Activated gamma-delta T cell treated with Interleukin-2 at 50 U/mL for 16 hours (primary cell): Measurements from ENCODE around the gene PRDM16.

Experiments
- DNase-seq: peaks from one replicate; pipeline ENCODE4 v3.0.0-alpha.2; 2020

The PRDM16 gene

DNA sequence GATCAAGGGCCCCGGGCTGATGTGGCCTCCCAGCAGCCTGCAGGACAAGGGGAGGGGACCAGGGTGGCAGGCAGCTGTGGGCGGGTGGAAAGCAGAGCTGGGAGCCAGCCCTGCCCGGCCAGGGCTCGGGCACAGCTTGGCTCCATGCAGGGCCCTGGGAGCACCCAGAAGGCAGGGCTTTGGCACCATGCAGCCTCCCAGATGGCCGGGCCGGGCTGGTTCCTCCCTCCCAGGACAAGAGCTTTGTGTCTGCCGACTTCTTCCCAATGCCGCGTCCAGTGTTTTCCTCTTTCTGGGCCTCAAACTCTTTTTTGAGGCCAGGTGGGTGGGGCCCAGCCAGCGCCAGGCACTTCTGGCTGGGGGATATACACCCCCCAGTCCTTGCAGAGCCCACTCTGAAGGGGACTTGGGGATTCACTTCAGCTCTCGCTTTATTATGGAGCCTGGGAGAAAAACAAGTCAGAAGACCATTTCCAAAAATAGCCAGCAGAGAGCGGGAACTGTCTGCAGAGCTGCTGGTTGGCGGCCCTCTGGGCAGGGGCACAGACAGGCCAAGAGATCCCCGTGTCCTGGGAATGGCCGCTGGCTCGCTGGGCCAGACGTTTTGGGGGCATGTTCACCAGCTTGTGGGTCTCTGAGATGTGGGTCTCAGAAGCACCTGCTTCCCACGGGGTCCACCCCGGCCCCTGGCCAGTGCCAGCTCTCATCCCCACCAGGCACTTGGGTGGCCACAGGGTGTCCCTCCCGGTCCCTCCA lies 281.7 kb downstream of the PRDM16 start:
- no peak for DNase-seq

DNA sequence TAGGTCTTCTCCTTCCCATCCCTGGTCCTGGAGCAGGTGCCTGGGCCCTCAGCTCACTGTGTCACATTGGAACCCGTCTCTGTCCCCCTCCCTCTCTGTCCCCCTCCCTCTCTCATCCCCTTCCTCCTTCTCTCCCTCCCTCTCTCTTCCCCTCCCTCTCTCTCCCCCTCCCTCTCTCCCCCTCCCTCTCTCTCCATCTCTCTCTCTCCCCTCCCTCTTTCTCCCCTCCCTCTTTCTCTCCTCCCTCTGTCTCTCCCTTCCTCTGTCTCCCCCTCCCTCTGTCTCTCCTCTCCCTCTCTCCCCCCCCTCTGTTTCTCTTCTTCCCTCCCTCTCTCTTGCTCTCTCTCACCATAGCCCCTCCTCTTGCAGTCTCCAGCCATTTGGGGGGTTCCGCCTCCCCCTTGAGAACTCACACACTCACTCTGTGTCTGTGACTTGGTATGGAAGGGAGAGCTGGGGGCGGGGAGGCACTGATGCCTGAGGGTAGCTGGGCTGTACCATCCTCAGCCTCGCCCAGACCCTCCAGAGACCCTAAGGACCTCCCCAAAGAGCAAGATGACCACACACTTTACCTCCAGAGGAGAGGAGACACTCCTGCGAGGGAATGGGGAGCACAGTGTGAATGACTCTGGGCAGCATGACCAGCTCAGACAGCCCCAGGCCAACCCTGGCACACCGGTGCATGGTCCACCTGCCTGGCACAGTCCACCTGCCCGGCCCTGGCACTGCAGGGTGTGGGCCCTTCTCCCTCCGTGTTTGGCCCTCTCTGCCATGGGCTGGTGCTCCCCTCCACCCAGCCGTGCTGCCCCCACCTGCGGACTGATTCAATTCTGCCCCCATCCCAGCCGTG lies 282.7 kb downstream of the PRDM16 start:
- no peak for DNase-seq

DNA sequence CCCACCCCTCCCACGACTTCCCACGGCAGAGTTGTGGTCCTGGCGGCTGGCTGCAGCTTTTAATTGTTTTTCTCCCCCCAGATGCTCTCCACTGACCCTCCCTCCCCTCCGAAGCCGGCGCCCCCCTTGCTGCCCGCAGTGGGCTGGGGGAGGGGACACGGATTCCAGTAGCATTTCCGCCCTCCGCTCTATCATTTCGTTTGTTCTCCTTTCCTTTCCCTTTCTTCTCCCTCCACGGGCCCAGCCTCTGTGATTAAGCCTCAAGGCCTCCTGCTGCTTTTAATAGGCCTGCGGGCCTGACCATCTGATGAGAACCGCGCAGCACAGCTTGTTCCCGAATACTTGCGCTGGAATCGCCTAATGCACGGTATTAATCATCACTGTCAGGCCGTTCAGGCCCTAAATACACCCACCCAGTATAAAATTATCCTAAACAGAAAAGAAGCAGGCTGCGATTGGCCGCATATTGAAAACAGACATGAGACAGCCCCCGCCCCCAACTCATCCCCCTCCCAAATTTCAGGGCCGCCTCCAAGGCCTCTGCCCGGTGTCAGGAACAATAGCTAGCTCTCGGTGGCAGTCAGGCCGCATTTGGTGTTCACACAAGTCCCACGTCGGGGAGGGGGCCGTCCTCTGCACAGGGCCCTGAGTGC lies 283.4 kb downstream of the PRDM16 start:
- no peak for DNase-seq

DNA sequence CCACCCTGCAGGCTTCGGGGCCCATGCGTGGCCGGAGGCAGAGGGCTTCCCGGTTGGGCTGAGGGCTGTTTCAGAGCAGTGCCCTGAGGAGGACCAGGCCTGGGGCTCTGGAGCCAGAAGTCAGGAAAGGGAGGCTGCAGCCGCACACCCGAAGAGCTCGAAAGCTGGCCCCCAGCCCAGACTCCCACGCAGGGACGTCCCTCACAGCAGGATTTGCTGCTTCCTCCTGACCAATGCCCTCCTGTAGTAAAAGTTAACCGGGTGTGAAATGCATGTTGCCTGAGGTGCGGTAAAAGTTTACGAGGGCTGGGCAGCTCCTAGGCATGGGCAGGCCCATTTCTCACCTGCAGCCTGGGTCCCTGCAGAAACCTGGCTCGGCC lies 283.9 kb downstream of the PRDM16 start:
- no peak for DNase-seq

DNA sequence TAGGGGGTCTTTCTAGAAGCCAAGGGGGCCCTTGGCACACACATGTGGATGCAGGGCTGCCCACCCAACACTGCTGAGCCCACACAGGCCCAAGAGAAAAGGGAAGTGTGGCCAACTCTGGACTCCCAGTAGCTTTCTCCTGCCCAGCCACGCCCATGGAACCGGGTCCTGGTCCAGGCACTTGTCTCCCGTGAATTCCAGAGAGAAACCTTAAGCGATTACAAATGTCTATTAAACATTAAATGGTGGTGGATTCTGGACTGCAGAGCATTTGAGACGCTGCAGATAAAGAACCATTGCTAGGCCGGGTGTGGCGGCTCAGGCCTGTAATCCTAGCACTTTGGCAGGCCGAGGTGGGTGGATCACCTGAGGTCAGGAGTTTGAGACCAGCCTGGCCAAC lies 284.9 kb downstream of the PRDM16 start:
- DNase-seq = no peak

DNA sequence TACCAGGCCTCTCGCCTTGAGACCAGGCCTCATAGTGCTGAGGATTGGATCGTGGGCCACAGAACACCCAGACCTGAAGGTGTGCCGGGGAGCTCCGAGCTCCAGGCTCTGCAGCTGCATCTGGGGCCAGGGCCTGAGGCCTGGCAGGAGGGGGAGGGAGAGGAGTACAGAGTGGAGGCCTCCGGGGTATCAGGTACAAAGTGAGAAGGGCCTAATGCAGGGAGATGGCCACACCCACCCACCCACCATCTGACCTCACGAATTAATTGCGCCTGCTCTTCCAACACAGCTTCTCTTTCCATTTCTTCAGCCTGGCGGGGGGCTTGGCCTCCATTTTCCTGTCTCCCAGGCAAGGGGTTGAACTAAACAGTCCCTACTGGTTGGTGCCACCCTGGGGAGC lies 286.1 kb downstream of the PRDM16 start:
- no peak for DNase-seq

DNA sequence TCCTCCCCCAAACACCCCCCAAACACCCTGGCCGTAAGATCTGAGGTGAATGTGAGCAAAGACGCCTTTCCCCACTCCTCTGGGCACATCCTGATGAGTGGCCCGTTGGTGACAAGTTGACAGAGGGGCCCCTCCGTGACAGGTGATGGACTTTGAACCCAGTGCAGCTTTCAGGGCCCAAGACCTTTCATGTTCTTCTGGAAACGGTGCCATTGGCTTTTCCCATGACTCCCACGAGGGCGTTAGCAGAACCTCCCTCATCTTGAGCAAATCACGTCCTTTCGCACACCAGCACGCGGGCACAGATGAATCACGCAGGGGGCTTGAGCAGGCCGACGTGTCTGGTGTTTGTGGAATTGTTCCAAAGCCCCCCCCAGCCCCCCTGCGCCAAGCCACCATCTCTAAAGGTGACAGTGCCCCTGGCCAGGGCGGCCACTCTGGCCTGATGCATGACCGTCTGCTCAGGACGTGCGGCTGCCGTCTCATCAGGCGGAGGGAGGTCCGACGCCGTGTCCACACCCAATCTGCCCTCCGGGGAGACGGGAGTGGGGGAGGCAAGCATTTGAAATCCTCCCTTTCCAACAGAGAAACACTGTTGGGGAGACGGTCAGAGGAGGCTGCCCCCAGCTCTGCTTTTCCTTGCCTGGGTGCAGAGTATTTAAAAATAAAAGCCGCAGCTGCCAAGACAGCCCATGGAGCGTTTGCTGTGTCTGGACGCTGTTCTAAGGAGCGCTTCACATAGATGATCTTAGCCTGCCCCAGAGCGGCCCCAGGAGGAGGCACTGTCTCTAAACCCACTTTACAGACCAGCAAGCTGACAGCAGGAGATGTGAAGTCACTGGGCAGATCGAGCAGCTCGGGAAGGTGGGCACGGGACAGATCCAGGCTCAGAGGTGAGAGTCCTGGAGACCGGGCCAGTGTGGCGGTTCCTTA lies 287.2 kb downstream of the PRDM16 start:
- no peak for DNase-seq

DNA sequence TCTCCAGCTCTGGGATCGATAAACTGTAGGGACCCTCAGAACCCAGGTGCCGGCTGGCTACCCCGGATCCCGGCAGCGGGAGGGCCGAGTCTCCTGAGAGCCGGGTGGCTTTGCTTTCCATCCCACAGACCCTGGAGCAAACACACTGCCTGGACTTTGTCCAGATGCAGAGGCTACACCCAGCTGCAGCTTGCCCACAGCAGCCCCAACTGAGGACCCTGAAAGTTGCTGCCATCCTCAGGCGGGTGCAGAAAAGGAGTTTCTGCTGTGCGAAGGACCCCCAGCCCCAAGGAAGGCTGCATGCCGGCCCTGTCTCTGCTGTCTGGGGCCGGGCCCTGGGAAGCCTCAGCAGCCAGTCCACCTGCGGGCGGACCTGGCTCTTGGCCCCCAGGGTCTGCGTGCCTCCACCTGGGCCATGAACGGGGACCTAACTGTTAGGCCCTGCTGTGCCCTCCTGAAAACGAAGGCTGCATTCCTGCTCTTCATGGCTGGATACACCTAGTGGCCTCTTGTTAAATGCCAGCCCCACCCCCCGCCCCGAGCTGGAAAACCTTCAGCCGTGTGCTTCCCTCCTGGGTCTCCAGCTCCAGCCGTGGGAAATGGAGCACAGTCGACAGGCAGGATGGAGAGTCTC lies 287.9 kb downstream of the PRDM16 start:
- DNase-seq = no peak

DNA sequence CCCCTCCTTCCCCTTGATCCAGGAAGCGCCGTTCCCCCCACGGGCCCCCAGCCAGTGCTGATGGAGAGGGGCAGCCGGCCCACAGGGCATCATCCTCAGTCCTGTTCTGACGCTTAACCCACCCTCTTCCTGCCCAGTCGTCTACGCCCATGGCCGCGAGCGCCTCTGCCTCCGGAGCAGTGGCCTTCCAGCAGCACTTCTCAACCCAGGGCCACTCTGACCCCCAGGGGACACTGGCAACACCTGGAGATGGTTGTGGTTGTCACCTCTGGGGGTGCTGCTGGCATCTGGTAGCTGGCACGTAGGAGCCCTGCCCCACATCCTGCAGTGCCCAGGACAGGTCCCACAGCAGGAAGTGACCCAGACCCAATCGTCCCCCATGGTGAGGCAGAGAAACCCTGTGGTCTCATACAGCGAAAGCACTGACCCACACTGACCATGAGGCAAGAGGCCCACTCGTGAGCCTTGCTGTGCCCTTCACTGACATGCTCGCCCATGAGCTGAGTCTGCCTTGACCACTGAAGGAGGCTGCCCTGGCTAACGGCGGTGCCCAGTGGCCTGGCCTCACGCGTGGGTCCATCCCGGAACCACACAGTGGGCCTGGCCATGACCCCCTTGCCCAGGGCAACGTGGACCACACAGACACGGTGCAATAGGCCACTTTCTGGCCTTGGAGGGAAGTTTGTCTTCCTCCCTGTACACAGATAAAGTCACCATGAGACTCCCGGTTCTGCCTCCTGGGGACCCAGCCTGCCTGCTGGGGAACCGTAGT lies 288.7 kb downstream of the PRDM16 start:
- no peak for DNase-seq

DNA sequence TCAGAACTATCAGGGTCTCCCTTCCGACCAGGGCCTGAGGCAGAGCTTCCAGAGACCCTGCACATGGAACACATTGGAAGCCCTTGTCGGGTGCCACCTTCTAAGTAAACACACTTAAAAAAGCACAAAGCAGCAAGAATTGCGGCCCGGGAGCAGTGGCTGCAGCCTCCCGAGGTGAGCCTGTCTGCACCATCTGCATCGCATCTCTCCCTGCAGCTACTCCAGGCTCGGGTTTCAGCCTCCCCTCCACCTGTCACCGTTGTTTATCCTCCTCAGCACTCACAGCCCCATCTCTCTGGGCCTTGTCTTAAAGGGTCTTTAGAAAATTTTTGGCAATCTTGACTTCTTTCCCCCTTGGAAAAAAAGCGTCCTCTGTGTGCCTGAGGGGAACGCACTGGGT lies 290.3 kb downstream of the PRDM16 start:
- no peak for DNase-seq

DNA sequence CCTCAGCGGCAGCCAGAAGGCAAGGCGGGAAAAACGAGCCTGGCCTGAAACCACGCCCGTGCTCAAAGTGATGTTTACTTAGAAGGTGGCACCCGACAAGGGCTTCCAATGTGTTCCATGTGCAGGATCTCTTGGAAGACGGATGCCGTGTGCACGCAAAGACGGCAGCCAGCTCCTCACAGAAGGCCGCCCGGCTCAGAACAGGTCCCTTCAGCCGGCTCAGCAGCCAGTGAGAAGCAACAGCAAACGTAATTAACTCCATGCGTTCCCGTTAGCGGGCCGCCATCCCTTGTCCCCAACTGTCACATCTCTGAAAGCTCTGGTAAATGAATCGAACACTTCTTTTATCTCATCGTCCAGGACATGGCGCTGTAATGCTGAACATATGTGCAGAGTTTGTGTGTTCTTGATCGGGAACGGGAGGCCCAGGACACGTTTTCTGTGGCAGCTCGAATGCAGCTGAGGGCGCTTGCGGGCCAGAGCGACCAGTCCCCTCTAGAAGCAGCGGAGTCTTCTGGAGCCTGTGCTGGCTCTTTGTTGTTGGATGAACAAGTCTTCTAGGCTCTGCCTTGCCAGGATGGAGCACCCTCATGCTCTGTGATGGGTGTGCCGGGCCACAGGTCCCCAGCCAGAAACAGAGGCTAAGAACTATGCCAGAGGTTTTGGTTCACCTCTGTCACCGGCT lies 290.9 kb downstream of the PRDM16 start:
- DNase-seq = no peak

DNA sequence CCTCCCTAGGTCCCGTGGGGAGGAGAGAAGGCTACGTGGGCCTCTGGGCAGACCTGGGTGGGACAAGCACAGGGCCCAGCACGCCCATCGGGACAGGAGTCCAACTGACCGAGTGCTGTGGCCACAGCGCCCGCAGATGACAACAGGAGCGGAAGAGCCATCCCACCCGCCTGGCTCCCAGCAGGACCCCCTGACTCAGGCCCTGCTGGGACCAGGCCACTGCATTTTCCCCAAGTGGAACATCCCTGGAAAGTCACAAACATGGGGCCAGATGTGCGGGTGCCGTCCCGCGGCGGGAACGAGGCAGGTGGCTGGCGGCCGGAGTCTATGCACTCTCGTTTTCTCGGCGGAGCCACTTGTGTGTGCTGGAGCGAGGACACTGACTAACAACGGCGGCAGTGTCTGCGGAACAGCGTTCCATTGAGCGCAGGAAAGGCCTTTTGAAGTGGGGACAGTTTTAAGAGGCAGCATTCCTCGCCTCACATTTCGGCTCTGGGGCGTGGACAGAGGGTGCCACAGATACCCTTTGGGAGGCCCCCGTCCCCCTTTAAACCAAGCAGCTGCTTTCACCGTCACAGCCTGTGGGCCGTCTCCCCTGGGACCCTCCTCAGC lies 291.7 kb downstream of the PRDM16 start:
- no peak for DNase-seq

DNA sequence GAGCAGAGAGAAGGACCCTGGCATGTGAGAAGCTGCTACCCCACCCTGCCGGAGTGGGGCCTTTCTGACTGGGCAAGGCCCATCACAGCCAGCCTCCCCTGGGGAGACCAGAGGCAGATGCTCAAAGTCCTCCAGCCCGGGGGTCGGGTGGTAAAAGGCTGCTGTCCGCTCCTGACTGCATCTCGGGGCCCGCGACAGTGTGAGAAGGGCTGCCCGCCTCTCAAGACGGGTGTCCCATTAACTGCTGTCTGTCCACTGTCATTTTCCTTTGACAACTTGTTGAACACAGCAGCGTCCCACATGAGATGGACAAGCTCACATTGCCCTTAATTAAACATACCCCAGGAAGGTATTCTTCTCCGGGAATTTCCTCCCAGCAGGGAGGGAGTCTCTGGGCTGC lies 294.0 kb downstream of the PRDM16 start:
- no peak for DNase-seq

DNA sequence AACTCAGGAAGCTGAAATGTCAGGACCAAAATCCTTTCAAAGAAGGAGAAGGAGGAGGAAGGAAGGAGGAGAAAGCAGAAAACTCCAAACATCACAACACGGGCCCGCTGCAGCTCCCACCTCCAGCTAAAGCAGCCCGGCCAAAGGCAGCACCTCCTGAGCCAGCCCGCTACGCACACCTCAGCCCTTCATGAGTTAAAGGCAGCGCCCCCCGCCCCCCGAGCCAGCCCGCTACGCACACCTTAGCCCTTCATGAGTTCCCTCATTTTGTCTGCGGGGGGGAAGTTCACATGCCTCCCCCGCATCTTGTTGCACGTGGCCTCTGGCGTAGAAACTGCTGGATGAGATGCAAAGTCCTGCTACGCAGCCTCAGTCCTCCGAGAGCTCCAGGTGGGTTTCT lies 294.8 kb downstream of the PRDM16 start:
- no peak for DNase-seq

DNA sequence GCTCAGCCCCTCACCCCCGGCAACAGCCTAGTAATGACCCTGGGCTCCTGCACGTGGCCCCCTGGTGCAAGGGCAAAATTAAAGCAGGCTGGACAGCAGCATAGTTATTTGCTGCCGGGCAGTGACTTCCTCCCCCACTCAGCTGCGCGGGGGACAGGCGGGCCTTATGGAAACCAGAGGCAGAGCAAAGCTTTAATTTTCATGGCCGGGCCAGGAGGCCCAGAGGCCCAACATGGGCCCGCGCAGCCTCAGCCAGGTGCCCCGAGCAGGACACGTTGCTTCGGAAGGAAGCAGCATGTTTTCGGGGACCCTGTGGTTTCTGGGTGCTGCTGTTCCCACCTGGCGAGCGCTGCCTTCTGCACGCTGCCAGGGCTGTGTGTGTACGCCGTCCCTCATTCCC lies 295.5 kb downstream of the PRDM16 start:
- no peak for DNase-seq

DNA sequence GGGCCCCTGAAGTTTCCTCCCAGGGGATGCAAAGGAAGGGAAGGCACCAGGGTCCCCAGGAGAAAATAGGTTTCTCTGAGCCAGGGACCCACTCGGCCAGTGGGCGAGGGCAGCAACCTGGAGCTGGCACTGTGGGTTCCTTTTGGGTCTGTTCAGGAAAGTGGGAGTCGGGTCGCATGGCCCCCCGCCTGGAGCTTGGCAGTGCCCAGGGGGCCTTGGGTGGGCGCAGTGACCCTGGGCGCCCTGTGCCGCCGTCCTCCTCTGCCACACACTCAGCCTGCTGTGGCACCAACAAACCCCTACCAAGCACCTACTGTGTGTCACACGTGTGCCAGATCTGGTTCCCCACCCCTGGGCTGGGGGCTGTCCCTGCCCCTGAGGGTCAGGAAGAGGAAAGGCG lies 296.0 kb downstream of the PRDM16 start:
- DNase-seq = no peak

DNA sequence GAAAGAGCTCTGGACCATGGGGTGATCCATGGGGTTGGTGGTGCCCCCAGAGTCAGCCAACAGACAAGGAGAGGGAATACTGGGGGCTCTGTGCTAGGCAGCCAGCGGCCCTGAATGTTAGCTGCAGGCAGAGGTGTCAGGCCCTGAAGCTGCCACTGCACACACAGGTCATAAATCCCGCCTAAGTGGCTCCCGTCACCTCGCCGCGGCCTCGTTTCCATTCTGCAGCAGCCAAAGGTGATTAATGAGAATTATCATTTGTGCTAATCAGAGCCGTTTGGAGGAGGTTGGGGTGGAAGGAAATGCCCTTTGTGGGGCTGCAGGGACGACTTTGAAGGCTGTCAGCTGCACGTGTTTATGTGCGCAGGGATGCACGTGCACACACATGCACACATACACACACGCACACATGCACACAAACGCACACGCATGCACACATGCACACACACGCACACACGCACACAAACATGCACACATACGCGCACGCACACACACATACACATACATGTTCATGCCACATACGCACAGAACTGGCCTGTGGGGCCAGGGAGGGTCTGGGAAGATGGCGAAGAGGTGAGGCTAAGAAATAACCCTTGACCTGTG lies 296.6 kb downstream of the PRDM16 start:
- no peak for DNase-seq

DNA sequence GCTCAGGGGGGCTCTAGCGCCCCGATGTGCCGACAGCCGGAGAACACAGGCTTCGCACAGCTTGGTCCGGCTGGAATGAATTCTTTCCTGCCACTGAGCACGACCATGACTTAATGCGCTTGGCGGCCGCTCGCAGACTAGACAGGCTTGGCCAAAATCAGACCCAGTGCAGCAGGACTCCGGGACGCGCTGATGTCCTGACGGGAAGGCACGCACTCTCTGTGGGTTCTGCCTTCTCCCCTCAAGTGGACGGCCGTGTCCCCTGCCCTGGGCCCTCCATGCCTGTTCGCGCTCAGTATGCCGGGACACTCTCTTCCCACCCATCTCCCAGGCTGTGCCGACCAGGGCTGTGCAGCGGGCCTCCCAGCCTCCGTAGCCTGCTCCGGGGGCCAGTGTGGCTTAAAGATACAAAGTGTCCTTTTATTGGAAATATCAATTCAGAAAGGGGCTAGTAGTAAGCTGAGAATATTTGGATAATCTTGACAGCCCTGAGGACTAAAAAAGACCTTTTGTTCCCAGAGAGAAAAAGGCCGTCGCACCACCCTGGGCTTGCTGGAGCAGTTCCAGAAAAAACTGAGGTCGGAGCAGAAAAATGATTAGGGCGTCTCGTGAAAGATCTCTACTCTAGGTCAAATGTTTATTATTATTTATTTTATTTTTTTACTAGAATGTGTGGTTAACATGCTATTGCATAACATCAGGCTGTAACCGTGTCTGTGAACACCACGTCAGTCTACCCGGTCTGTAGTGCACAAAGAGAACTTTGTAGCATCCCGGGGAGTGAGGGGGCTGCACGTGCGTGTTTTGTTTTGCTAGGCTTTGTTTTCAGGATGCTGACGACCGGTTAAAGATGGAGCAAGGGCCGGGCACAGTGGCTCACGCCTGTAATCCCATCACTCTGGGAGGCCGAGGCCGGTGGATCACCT lies 297.4 kb downstream of the PRDM16 start:
- DNase-seq = no peak

DNA sequence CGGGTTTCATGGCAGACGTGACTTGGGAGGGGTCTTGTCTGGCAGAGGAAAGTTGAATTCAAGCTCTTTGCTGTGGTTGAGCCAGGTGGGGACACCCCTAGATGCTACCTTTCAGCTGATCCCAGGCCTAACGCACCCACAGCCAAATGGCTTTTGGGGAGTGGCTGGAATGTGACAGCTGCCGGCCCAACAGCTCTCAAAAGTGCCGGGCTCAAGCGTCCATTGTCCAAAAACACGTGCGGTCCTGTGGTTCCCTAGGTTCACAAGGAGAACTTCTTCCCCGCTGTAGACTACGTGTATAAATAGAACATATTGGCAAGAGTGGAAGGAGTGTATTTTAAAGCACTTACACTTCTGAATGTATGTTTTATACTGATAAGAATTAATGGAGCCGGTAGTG lies 298.4 kb downstream of the PRDM16 start:
- DNase-seq = no peak
